HepG2 (cell line): Measurements from ENCODE around the gene PPY. TPM values are rescaled to one million over a fixed set of nuclear protein-coding genes. Genes with fewer than 3 reads are reported as not detected.

Source experiments
- ATAC-seq: fragments of 200-7000 bp; cut with Tn5 transposase; 3 replicates; pipeline ENCODE4 v1.9.1; 2020; ENCODE audit warnings: mild to moderate bottlenecking, moderate library complexity
- BruUV-seq: library from RNA; stranded (reverse); fragments of 400-500 nt; replicated peaks from 2 replicates; lab custom pipeline; 2021; lab: Mats Ljungman, UMichigan
- CTCF ChIA-PET: fragments of 300-600 bp; formaldehyde crosslinking; extraction: SDS; loops from one replicate; lab custom pipeline; 2021; ENCODE audit warnings: low total read pairs, inconsistent platforms, low intra/inter-chr PET ratio; lab: Yijun Ruan, JAX
- POLR2A ChIA-PET: fragments of 350-600 bp; sonication (Branson Sonifier 250); formaldehyde crosslinking; loops from one replicate; lab custom pipeline; 2020; ENCODE audit warnings: antibody characterized with exemption, inconsistent platforms; lab: Yijun Ruan, JAX
- DNase-seq: peaks from one replicate; pipeline ENCODE4 v3.0.0-alpha.2; 2015; ENCODE audit warnings: low spot score
- FAIRE-seq: peaks from 3 replicates; lab custom pipeline; 2011; peaks lifted over from hg19 to GRCh38; lab: Jason Lieb, UNC
- H2AFZ ChIP-seq: one replicate; pipeline ENCODE4 v1.6.1; 2011; ENCODE audit warnings: low read length, inconsistent platforms
- H3K27ac ChIP-seq: fragments of 300-600 bp; 3 replicates; pipeline ENCODE4 v1.8.0; 2011; ENCODE audit warnings: mixed run types, mild to moderate bottlenecking, mixed read lengths, low read length, inconsistent platforms; ENCODE audit not compliant: insufficient read depth; ENCODE audit errors: extremely low read length
- H3K27me3 ChIP-seq, 2 experiments: fragments of 200-600 bp in 1 of 2; 2 replicates in 1 of 2; 3 replicates in 1 of 2; pipeline versions ENCODE4 v1.6.0 to v1.8.0; 2011; ENCODE audit warnings: low read length in 2 of 2, mild to moderate bottlenecking in 2 of 2, moderate library complexity in 2 of 2, inconsistent platforms in 1 of 2; ENCODE audit not compliant: insufficient read depth in 2 of 2, control insufficient read depth in 1 of 2
- H3K36me3 ChIP-seq, 2 experiments: fragments of 200-600 bp in 1 of 2; replicated peaks in 1 of 2; 2 replicates in 1 of 2; 3 replicates in 1 of 2; pipeline versions ENCODE4 v1.5.1 to v1.8.0; 2011; ENCODE audit warnings: low read length in 2 of 2, inconsistent platforms in 1 of 2; ENCODE audit not compliant: insufficient read depth in 2 of 2, control insufficient read depth in 1 of 2
- H3K4me1 ChIP-seq: 2 replicates; pipeline ENCODE4 v1.5.1; 2012; ENCODE audit warnings: low read length, inconsistent platforms; ENCODE audit not compliant: insufficient read depth
- H3K4me2 ChIP-seq: 2 replicates; pipeline ENCODE4 v1.6.0; 2011; ENCODE audit warnings: low read depth, low read length, inconsistent platforms
- H3K4me3 ChIP-seq, 3 experiments: fragments of 200-600 bp in 1 of 3; sonication (generic), shearing (Covaris generic) in 1 of 3; replicated peaks in 1 of 3; 2 replicates each; pipeline ENCODE4 v1.5.1; 2011 to 2016; ENCODE audit warnings: low read length in 3 of 3, inconsistent platforms in 2 of 3, low read depth in 2 of 3, mild to moderate bottlenecking in 2 of 3, control low read depth in 1 of 3, mixed read lengths in 1 of 3; ENCODE audit not compliant: insufficient read depth in 1 of 3
- H3K79me2 ChIP-seq: one replicate; pipeline ENCODE4 v1.6.1; 2011; ENCODE audit warnings: low read length, inconsistent platforms; ENCODE audit not compliant: insufficient read depth
- H3K9ac ChIP-seq: 2 replicates; pipeline ENCODE4 v1.6.0; 2011; ENCODE audit warnings: mild to moderate bottlenecking, low read depth, low read length, inconsistent platforms; ENCODE audit not compliant: insufficient read depth
- H3K9me3 ChIP-seq: 2 replicates; pipeline ENCODE4 v1.5.1; 2012; ENCODE audit warnings: mild to moderate bottlenecking, low read length
- H4K20me1 ChIP-seq: 2 replicates; pipeline ENCODE4 v1.6.0; 2011; ENCODE audit warnings: inconsistent platforms, mild to moderate bottlenecking, low read length, moderate library complexity; ENCODE audit not compliant: insufficient read depth
- AHR ChIP-seq: IDR thresholded peaks from 2 replicates; pipeline ENCODE4 v1.6.1; 2018; ENCODE audit warnings: missing genetic modification reagents, missing compliant biosample characterization
- CCDC6 ChIP-seq: sonication (generic); formaldehyde crosslinking; IDR thresholded peaks from 2 replicates; pipeline ENCODE4 v1.8.1; 2022; ENCODE audit warnings: mild to moderate bottlenecking, missing genetic modification reagents, moderate library complexity
- CENPX ChIP-seq: sonication (generic); formaldehyde crosslinking; IDR thresholded peaks from 2 replicates; pipeline ENCODE4 v1.9.0; 2021; ENCODE audit warnings: mild to moderate bottlenecking, missing genetic modification reagents, moderate library complexity
- HNRNPUL1 ChIP-seq: fragments of 200-400 bp; formaldehyde crosslinking; IDR thresholded peaks from 2 replicates; pipeline ENCODE4 v1.6.1; 2017; ENCODE audit warnings: low read depth, mild to moderate bottlenecking, low read length, moderate library complexity
- KDM5A ChIP-seq: fragments of 200-600 bp; sonication (generic); IDR thresholded peaks from 2 replicates; pipeline ENCODE4 v1.7.0; 2018; ENCODE audit warnings: antibody characterized with exemption, mild to moderate bottlenecking, low read length, borderline replicate concordance
- KMT2A ChIP-seq: sonication (generic); formaldehyde crosslinking; IDR thresholded peaks from 2 replicates; pipeline ENCODE4 v1.4.0; 2020; ENCODE audit warnings: missing genetic modification reagents
- NFRKB ChIP-seq: fragments of 450-650 bp; IDR thresholded peaks from 2 replicates; pipeline ENCODE4 v1.6.1; 2017
- PPARG ChIP-seq: conservative IDR thresholded peaks from 2 replicates; pipeline ENCODE4 v1.6.1; 2016; ENCODE audit warnings: missing biosample characterization, missing genetic modification reagents
- RAD51 ChIP-seq: fragments of 450-650 bp; IDR thresholded peaks from 2 replicates; pipeline ENCODE4 v1.6.1; 2016; ENCODE audit warnings: borderline replicate concordance
- SCMH1 ChIP-seq: sonication (generic); formaldehyde crosslinking; IDR thresholded peaks from 2 replicates; pipeline ENCODE4 v1.9.0; 2021; ENCODE audit warnings: missing genetic modification reagents, mild to moderate bottlenecking, borderline replicate concordance
- SMARCE1 ChIP-seq: fragments of 450-650 bp; IDR thresholded peaks from 2 replicates; pipeline ENCODE4 v1.6.1; 2017; ENCODE audit warnings: borderline replicate concordance
- SNAI1 ChIP-seq: sonication (generic); formaldehyde crosslinking; IDR thresholded peaks from 2 replicates; pipeline ENCODE4 v1.5.0; 2020; ENCODE audit warnings: mild to moderate bottlenecking, missing genetic modification reagents, borderline replicate concordance
- ZNF484 ChIP-seq: sonication (generic); formaldehyde crosslinking; IDR thresholded peaks from 2 replicates; pipeline ENCODE4 v1.5.1; 2020; ENCODE audit warnings: mild to moderate bottlenecking, low read depth, missing genetic modification reagents, borderline replicate concordance
- WGBS: methylation state at CpG from one replicate; pipeline ENCODE4 v1.1.6; 2017; ENCODE audit warnings: low lambda C conversion rate; 5-methylcytosine and 5-hydroxymethylcytosine counted together
- in situ Hi-C: cut with HindIII; loops from 2 replicates; pipeline ENCODE4 v1.10.0; 2017; ENCODE audit warnings: low pct_unique_long_range_greater_than_20kb; ENCODE audit not compliant: extremely low pct_ligation_motif_present
- intact Hi-C: fragments of 100-400 bp; cut with micrococcal nuclease; formaldehyde crosslinking; loops from one replicate; pipeline ENCODE4 v1.10.0; 2022; ENCODE audit not compliant: unreplicated experiment
- polyA plus RNA-seq, 8 experiments: library from polyadenylated mRNA; depleted of rRNA in 3 of 8; stranded (reverse) in 7 of 8; unstranded in 1 of 8; fragments of >200 nt; fragmentation: Illumina TruSeq in 4 of 8; extraction: Trizol in 4 of 8; gene quantifications; 2 replicates each; pipeline versions ENCODE4 v1.2.1 to v1.2.3, GENCODE V29; 2011 to 2016; ENCODE audit warnings: low read depth in 4 of 8, missing spikeins in 1 of 8, mixed read lengths in 1 of 8; ENCODE audit not compliant: insufficient read depth in 1 of 8
- total RNA-seq, 5 experiments: library from RNA; depleted of rRNA; stranded (reverse); fragments of >200 nt; fragmentation: Illumina TruSeq; extraction: Trizol; gene quantifications; 2 replicates each; pipeline ENCODE4 v1.2.3, GENCODE V29; 2016; ENCODE audit warnings: low read depth in 1 of 5
- TF ChIP-seq, protein P1 (sequence below): fragments of 450-650 bp; IDR thresholded peaks from 2 replicates; pipeline ENCODE4 v1.6.1; 2017; ENCODE audit warnings: mild to moderate bottlenecking
- TF ChIP-seq, protein P2 (sequence below): sonication (generic); formaldehyde crosslinking; IDR thresholded peaks from 2 replicates; pipeline ENCODE4 v1.4.0; 2020; ENCODE audit warnings: mild to moderate bottlenecking, low read depth, missing genetic modification reagents

PPY gene
- total and polyA plus RNA-seq, 2 of the 13 experiments (the other 11 are each of a cell fraction or from before 2014, with no cell fraction given) = not detected

DNA sequence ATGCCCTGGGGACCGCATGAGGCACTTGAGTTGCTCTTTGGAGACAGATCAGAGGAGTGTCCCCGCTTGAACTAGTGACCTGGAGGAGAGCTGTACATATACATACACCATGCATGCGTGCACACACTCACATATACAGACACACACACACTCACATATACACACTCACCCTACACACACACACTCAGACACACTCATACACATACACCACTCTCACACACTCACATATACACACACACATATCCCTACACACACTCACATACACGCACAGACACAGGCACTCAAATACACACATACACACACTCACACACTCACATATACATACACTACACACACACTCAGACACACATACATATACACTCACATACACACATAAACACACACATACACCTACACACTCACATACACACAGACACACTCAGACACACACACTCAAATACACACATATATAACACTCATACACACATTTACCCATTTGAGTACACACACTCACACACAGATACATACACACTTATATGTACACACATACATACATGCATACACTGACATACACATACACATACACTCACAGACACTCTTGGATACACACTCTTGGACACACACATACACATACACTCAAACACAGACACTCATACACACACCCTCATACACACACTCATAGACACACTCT is 29.5 kb downstream of the PPY start (continued):
- TF ChIP-seq, protein P1, sequence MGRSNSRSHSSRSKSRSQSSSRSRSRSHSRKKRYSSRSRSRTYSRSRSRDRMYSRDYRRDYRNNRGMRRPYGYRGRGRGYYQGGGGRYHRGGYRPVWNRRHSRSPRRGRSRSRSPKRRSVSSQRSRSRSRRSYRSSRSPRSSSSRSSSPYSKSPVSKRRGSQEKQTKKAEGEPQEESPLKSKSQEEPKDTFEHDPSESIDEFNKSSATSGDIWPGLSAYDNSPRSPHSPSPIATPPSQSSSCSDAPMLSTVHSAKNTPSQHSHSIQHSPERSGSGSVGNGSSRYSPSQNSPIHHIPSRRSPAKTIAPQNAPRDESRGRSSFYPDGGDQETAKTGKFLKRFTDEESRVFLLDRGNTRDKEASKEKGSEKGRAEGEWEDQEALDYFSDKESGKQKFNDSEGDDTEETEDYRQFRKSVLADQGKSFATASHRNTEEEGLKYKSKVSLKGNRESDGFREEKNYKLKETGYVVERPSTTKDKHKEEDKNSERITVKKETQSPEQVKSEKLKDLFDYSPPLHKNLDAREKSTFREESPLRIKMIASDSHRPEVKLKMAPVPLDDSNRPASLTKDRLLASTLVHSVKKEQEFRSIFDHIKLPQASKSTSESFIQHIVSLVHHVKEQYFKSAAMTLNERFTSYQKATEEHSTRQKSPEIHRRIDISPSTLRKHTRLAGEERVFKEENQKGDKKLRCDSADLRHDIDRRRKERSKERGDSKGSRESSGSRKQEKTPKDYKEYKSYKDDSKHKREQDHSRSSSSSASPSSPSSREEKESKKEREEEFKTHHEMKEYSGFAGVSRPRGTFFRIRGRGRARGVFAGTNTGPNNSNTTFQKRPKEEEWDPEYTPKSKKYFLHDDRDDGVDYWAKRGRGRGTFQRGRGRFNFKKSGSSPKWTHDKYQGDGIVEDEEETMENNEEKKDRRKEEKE = no peak
- TF ChIP-seq ZNF484 (no peak), HNRNPUL1 (no peak), SNAI1 (CRISPR knock-in tag) (no peak), SCMH1 (CRISPR knock-in tag) (no peak), RAD51 (peak; percentile 40; the same call in 1 of the 2 replicates), NFRKB (peak; percentile 50; the same call in 1 of the 2 replicates)

DNA sequence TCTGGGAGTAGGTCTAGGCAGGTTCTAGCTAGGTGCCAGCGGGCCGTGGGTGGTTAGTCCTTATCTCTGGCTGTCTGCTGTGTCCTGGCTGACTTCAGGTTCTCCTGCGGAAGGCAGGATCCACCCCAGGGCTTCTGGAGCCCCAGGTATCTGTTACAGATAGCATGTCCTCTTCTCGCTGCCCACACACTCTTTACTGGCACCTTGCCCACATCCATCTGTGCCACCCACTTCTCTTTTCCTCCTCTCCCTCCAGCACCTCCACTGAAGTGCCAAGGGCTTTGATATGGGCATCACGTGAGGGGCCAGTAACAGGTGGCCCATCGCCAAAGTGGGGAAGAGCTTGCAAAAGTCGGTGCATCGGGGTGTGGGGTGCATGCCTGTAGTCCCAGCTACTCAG is 30.4 kb downstream of the PPY start:
- CTCF ChIA-PET = interaction anchor here (1.6 kb wide), 1 partner anchor 32 kb away, joined by 4 read pairs; no protein-coding TSS in a partner anchor
- no TSS peak for BruUV-seq
- Histone ChIP-seq H3K79me2 (no peaks in the 10 kb centered on the region), H3K27ac (no peak overlapping the region), H3K9ac (no peak overlapping the region), H3K9me3 (no peaks in the 10 kb centered on the region), H3K4me3 (no peak overlapping the region), H3K27me3 (peaks cover 7 to 76% of the 10 kb centered on the region in 2 experiments), H2AFZ (no peak overlapping the region), H3K4me2 (no peak overlapping the region), H4K20me1 (no peaks in the 10 kb centered on the region), H3K4me1 (peaks cover 15% of the 10 kb centered on the region), H3K36me3 (no peaks in the 10 kb centered on the region)
- in situ Hi-C loops = no loop called here
- DNase-seq (no peak), ATAC-seq (no peak), FAIRE-seq (no peak)
- POLR2A ChIA-PET = no interaction called here
- WGBS = 2% methylated on average over 8 of the region's 8 CpGs
- intact Hi-C loops = no loop called here
- TF ChIP-seq SMARCE1 (no peak), KDM5A (no peak), PPARG (CRISPR knock-in tag) (no peak), ZNF484 (no peak), AHR (no peak), CENPX (CRISPR knock-in tag) (no peak), CCDC6 (CRISPR knock-in tag) (no peak), KMT2A (CRISPR knock-in tag) (no peak)
- TF ChIP-seq, protein P2, sequence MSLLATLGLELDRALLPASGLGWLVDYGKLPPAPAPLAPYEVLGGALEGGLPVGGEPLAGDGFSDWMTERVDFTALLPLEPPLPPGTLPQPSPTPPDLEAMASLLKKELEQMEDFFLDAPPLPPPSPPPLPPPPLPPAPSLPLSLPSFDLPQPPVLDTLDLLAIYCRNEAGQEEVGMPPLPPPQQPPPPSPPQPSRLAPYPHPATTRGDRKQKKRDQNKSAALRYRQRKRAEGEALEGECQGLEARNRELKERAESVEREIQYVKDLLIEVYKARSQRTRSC (CRISPR knock-in tag) = no peak
- TF ChIP-seq, all 625 proteins: peak for 0
